GM10847 (cell line): ENCODE measurements around the gene TJP1.

Source experiments
- POLR2A ChIP-seq: IDR thresholded peaks from 2 replicates; pipeline ENCODE4 v1.6.1; 2011; ENCODE audit not compliant: insufficient read length; ENCODE audit errors: extremely low read depth

TJP1 gene

DNA sequence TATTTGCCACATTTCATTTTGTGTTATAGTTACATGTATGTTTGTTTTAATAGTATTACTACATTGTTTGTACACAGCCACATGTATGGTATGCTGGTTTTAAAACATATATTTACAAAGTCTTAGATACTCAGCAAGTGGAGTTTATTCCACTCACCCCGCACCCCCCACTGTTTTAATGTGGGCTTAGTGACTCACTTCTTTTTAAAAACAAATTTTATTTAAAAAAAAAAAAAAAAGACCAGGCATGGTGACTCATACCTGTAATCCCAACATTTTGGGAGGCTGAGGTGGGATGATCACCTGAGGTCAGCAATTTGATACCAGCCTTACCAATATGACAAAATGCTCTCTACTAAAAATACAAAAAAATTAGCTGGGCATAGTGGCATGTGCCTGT lies 26.9 kb upstream of the TJP1 start:
- no peak for TF ChIP-seq POLR2A

DNA sequence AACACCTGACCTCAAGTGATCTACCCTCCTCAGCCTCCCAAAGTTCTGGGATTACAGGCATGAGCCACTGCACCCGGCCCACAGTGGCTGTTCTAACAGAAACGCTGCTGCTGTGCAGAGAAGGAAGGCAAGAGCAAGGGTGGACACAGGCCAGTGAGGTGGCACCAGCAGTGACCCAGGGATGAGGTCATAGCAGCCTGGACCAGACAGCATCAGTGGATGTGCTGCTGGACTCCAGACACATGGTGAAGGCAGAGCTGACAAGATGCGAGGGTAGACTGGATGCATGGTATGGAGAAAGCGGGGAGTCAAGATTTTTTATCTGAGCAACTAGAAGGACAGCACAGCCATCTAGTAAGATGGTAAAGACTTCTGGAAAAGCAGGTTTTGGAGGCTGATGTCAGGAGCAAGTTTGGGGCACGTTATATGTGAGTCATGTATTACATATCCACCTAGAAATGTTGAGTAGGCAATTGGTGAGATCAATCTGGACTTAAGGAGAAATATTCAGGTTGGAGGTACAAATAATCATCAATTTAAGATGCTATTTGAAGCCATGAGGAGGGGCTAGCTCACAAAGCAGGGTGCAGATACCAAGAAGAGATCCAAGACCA lies 22.1 kb upstream of the TJP1 start:
- no peak for TF ChIP-seq POLR2A

DNA sequence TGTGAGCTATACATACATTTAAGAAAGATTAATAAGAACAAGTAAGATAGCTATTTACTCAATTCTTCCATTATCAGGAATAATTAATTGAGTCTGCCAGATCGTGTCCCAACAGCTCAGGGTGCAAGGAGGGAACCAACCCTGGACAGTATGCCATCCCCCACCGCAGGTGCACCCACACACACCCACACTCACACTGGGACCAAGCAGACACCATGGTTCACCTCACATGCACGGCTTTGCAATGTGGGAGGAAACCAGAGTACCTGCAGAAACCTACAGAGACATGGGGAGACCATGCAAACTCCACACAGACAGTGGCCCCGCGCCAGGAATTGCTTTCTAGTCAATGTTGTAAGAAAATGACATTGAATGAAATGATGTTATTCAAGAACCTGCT lies 20.0 kb upstream of the TJP1 start:
- no peak for TF ChIP-seq POLR2A

DNA sequence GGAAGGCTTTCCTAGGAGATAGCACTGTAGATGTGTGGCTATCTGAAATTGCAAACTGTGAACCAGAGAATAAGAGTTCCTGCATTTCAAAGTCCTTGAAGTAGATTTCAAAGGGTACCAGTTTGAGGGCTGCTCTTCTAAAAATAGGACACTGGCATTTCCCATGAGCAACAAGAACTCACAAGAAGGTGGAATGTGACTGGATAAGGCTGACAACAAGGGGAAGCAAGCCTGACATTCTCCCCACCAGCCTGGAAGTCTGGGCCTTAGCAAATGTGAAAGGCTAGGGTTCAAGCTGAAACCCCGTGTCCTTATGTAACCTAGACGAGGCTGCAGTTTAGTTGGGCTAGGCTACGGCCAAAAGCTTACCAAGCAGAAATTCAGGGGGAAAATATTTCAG lies 18.7 kb upstream of the TJP1 start:
- TF ChIP-seq POLR2A, result no peak

DNA sequence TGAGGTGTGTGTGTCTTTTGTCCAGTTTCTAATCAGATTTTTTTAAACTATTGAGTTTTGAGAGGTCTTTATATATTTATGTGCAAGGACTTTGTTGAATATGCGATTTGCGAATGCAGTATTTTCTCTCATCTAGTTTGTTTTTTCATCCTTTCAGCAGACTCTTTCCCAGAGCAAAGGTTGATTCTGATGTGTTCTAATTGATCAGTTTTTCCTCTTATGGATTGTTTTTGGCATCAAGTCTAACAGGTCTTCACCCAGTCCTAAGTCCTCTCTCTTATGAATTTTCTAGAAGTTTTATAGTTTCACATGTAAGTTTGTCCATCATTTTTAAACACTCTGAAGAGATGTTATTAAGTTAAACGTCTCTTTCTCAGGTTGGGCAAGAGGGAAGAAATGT lies 17.8 kb upstream of the TJP1 start:
- TF ChIP-seq POLR2A, result no peak

DNA sequence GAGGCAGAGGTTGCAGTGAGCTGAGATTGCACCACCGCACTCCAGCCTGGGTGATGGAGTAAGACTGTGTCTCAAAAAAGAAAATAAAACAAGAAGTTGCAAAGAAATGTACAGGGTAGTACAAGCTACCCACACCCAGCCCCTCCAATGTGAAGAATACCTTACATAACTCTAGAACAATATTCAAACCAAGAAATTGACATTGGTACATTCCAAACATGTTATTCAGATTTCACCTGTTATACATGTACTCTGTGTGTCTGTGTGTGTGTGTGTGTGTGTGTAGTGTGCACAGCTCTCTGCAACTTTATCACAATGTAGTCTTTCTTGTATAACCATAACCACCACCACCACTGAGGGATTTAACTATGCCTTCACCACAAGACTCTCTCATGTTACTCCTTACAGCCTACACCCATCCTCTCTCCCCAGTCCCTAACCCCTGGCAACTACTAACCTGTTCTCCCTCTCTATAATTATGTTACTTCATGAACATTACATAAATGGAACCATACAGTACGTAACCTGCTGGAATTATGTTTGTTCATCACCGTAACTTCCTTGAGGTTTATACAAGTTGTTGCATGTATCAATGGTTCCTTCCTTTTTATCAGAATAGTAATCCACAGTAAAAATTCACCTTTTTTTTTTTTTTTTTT lies 16.2 kb upstream of the TJP1 start:
- no peak for TF ChIP-seq POLR2A

DNA sequence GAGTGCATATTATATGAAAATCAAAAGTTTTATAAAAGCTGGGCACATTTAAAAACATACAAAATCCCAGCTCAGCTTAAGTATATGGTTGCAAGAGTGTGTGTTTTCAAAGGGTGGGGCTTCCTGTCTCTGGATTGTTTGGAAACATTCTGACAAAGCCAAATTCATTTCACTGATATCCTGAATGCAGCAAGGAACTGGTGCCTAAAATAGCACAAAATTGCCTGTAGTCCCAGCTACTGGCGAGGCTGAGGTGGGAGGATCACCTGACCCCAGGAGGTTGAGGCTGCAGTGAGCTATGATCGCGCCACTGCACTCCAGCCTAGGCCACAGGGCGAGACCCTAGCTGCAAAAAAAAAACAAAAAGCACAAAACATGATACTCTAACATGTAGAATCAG lies 13.0 kb upstream of the TJP1 start:
- no peak for TF ChIP-seq POLR2A

DNA sequence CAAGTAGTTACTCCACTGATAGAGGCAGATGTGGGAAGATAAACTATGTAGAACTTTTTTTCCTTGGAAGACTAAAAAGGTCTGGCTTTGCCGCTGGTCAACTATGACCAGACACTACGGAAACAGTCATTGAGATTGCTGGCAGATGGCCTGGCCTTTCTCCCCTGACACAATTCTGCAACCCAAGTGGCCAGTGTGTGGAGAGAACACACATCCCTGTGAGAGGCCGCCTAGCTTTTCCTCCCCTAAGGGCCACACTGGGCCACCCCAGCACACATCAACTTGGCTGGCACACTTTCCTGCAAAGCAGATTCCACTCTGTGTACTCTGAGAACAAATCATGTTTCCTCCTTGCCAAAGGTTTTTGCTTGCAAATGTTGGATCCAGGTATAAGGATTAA lies 10.4 kb upstream of the TJP1 start:
- TF ChIP-seq POLR2A, result no peak

DNA sequence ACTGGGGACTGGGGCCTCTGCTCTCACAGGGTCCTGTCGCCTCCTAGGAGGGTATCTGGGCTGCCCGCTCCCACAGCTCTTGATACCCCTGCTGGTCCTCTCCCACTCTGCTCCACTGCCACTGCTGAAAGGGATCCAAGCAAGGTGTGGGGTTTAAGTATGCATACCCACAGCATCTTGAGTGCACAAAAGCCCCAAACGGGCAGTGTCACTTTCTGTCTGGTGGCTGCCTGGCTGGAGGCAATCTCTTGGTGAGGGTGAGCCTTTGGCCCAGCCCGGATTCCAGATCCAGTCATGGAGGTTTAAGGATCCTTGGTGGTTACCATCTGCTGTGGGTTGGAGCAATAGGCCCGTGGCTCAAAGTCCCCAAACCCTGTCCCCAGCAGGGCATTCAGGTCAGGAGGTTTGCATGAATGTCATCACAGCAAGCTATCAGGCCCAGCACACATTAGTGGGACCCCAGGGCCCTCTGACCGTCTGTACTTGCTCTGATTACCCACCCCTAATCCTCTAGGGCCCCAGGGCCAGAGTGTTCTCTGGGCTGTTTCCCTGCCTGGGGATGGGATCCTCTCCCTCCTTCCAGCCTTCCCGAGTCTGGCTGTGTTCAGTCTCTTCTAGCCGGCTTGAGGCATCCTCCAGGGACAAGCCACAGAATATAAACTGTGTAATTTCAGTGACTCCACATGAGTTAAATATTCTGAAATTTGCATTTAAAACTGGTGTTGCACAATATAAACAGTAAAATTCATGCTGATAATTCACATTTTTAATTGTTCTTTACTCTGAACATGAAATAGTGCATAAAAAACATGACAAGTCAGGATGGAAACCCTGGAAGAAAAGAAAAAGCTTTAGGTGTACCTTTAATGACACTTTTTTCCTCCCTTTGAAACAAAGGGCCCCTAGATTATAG lies 4.9 kb upstream of the TJP1 start:
- no peak for TF ChIP-seq POLR2A

DNA sequence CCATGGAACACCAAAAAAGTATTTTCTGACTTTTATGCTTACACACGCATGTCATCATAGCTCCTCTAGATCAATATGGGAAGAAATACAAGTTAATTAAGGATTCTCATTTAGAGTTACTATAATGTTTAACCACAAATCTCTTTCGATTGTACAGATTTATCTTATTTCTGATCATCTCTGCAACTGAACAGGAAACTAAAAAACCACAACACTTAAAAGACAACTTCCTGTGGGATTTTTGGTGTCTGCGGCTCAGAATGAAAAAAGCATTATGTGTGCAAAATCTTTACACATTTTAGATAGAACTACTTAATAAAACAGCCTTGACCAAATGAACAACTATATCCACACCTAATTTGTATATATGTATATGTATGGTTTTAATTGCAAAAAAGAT lies 3.0 kb upstream of the TJP1 start:
- TF ChIP-seq POLR2A, result no peak

DNA sequence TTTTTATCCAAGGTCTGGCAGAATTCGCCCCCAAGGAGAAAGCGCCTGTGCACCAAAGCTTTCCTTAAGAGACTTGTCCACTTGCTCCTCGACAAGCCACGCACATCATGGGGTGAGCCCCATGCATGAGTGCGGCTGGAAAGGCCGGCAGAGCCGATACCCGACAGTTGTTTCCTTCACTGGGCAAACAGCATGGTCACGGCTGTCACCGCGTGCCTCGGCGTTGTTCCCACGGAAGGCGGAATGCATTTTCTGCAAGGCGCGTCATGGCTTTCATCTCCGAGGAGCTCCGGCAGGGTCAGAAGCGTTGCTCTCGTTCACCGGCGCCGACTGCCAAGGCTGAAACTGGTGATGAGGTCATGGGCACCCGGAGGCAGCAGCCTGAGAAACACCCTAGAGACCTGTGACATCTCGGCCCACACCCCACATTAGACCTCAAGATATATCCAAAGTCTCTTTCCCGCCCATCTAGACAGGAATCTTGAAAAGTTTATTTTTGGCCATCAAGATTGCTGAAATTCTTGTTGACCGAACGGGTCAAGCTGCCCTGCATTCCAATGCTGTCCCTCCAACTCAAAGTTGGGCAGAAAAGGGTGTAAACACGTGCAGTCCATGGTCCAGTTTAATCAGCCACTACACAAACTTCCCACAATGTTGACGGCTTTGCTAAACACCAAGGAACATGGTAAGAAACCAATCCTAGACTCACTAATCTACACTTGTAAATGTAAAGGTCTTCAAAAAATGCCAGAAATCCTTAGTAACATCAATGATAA lies 604 bp upstream of the TJP1 start:
- no peak for TF ChIP-seq POLR2A

DNA sequence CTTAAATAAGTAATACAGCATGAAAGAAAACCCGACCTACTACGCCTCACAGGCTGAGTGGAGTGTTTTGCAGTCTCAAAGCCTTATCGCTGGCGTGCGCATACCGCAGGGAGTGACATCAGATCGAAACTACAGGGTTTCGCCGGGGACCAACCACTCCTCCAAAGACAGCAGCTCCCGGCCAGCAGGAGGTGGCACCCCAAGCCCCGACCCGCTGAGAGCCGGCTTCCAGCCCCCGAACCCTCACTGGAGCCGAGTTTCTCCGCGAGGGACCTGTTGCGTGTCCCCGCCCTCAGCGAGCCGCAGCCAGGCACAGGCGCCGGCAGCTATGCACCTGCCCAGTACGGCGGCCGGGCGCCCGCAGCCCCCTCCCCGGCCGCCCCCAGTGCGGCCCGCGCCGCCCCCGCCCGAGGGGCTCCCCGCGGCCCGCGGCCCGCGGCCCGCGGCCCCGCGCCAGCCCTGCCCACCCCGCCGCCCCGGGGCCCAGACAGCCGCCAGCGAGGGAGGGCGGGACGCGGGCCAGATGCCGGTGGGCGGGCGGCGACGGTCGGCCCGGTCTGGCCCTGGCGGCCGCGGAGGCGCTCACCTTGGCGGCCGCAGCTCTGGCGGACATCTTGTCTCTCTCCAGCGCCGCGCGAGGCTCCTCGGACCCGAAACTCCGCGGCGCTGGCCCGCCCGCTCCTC lies 710 bp downstream of the TJP1 start:
- TF ChIP-seq POLR2A, result no peak

DNA sequence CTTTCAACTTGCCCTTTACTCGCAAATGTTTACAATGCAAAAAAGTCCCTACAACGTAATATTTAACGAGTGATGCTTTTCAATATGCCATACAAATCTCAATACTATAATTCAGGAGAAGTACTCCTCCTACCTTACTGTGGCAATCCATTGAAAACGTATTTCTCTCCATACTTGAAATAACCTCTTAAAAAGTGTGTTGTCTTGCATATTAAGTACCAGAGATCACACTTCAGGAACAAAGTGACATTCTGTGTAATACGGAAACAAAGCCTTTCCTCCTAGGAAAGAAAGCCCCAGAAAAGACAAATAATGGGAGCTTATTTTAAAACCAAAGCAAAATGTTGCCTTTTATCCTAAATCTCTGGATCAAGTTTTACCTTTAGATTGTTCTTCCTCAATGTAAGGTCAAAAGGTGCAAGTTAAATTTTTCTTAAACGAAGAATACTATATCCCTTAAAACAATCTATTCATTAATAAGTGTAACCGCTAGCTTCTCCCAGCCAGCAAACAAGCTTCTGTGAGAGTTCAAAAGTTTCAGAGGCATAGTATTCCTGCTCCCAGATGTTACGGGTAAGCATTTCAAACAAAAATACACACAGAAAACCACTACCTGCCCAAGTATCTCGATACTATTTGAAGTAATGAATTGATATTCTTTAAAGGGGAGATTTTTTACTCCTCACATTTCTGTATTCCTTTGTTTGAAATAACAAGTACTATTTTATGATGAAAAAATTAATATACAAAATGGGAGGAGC lies 1.7 kb downstream of the TJP1 start:
- TF ChIP-seq POLR2A, result no peak

DNA sequence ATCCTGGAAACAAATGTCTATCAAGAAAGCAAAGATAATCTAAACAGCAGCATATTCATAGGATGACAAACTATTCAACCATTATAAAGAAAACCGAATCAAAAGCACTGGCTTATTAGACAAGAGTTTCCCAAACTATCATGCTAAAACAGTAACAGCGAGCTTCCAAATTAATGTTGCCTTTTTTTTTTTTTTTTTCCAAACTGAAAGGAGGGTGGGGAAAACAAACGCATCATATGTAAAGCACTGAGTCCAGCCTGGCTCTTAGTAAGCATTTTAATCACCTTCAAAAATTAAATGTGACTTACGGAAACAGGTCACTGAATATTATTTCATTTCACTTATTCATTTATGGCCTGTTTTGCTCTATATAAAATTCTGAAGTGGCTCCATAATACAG lies 2.3 kb downstream of the TJP1 start:
- no peak for TF ChIP-seq POLR2A
